K562 (cell line): ENCODE measurements around the gene ADM2. TPM values are rescaled to one million over a fixed set of nuclear protein-coding genes. Genes with fewer than 3 reads are reported as not detected.

Source experiments
- ATAC-seq: fragments of 200-7000 bp; cut with Tn5 transposase; 3 replicates; pipeline ENCODE4 v1.9.1; 2020; ENCODE audit warnings: moderate library complexity
- BruUV-seq: library from RNA; stranded (reverse); fragments of 400-500 nt; replicated peaks from 2 replicates; lab custom pipeline; 2021; lab: Mats Ljungman, UMichigan
- CTCF ChIA-PET: fragments of 300-600 bp; formaldehyde crosslinking; extraction: SDS; loops from one replicate; lab custom pipeline; 2021; ENCODE audit warnings: low intra/inter-chr PET ratio; lab: Yijun Ruan, JAX
- POLR2A ChIA-PET: fragments of 300-600, 350-650 bp; sonication (Branson Sonifier 250); formaldehyde crosslinking; extraction: SDS; loops from one replicate; lab custom pipeline; 2021; ENCODE audit warnings: antibody characterized with exemption, inconsistent platforms; lab: Yijun Ruan, JAX
- DNase-seq, 4 experiments: peaks; one replicate each; pipeline versions ENCODE4 v3.0.0 to v3.0.0-alpha.2; 2011 to 2018; ENCODE audit warnings: low spot score in 3 of 4, mixed read lengths in 3 of 4; ENCODE audit errors: extremely low read depth in 1 of 4
- FAIRE-seq: peaks from 2 replicates; lab custom pipeline; 2011; peaks lifted over from hg19 to GRCh38; lab: Jason Lieb, UNC
- H2AFZ ChIP-seq: 2 replicates; pipeline ENCODE4 v1.6.0; 2011; ENCODE audit warnings: low read depth, low read length, control low read depth, inconsistent platforms
- H3K27ac ChIP-seq: fragments of 200-600 bp; 3 replicates; pipeline ENCODE4 v1.8.0; 2011; ENCODE audit warnings: low read depth, mild to moderate bottlenecking, control low read depth, inconsistent platforms, low read length, moderate library complexity, mixed read lengths; ENCODE audit errors: extremely low read depth
- H3K27me3 ChIP-seq, 2 experiments: fragments of 300-600 bp in 1 of 2; 2 replicates in 1 of 2; 3 replicates in 1 of 2; pipeline versions ENCODE4 v1.6.0 to v1.8.0; 2011; ENCODE audit warnings: inconsistent platforms in 2 of 2, low read length in 2 of 2, mild to moderate bottlenecking in 1 of 2, mixed read lengths in 1 of 2, moderate library complexity in 1 of 2; ENCODE audit not compliant: control insufficient read depth in 2 of 2, insufficient read depth in 2 of 2
- H3K36me3 ChIP-seq: fragments of 300-600 bp; 3 replicates; pipeline ENCODE4 v1.8.0; 2011; ENCODE audit warnings: mild to moderate bottlenecking, low read length, inconsistent platforms; ENCODE audit not compliant: control insufficient read depth, insufficient read depth
- H3K4me1 ChIP-seq, 2 experiments: fragments of 200-600 bp in 1 of 2; replicated peaks in 1 of 2; 2 replicates in 1 of 2; 3 replicates in 1 of 2; pipeline versions ENCODE4 v1.5.1 to v1.8.0; 2011; ENCODE audit warnings: inconsistent platforms in 2 of 2, low read length in 2 of 2, mild to moderate bottlenecking in 1 of 2, mixed read lengths in 1 of 2, moderate library complexity in 1 of 2; ENCODE audit not compliant: control insufficient read depth in 2 of 2, insufficient read depth in 2 of 2
- H3K4me2 ChIP-seq: 2 replicates; pipeline ENCODE4 v1.6.1; 2011; ENCODE audit warnings: low read length, control low read depth, inconsistent platforms, mixed read lengths; ENCODE audit not compliant: insufficient read depth
- H3K4me3 ChIP-seq: fragments of 200-600 bp; sonication (generic), shearing (Covaris generic); 2 replicates; pipeline ENCODE4 v1.5.1; 2016; ENCODE audit warnings: control low read depth, inconsistent platforms
- H3K79me2 ChIP-seq: fragments of 200-600 bp; 3 replicates; pipeline ENCODE4 v1.8.0; 2011; ENCODE audit warnings: low read length, inconsistent platforms; ENCODE audit not compliant: control insufficient read depth, insufficient read depth
- H3K9ac ChIP-seq, 2 experiments: 2 replicates each; pipeline versions ENCODE4 v1.6.0 to v1.6.1; 2011; ENCODE audit warnings: low read depth in 2 of 2, low read length in 2 of 2, control low read depth in 1 of 2, inconsistent platforms in 1 of 2, mild to moderate bottlenecking in 1 of 2, mixed read lengths in 1 of 2; ENCODE audit not compliant: insufficient read depth in 1 of 2
- H3K9me1 ChIP-seq: one replicate; pipeline ENCODE4 v1.6.0; 2011; ENCODE audit warnings: inconsistent platforms, mild to moderate bottlenecking, low read length, moderate library complexity; ENCODE audit not compliant: control insufficient read depth, insufficient read depth
- H3K9me3 ChIP-seq: replicated peaks from 2 replicates; pipeline ENCODE4 v1.5.1; 2011; ENCODE audit warnings: low read depth, low read length, inconsistent platforms; ENCODE audit not compliant: control insufficient read depth, insufficient read depth
- H4K20me1 ChIP-seq: replicated peaks from 2 replicates; pipeline ENCODE4 v1.6.1; 2011; ENCODE audit warnings: low read length, inconsistent platforms, mixed read lengths; ENCODE audit not compliant: control insufficient read depth, insufficient read depth
- CGGBP1 ChIP-seq: fragments of 250-450 bp; sonication (Bioruptor Pico); IDR thresholded peaks from 2 replicates; pipeline ENCODE4 v1.9.0; 2021; ENCODE audit warnings: mild to moderate bottlenecking
- ELK1 ChIP-seq: sonication (generic); formaldehyde crosslinking; IDR thresholded peaks from 2 replicates; pipeline ENCODE4 v1.8.1; 2022; ENCODE audit warnings: missing genetic modification reagents
- HEY1 ChIP-seq: fragments of 250-450 bp; sonication (Bioruptor Pico); IDR thresholded peaks from 2 replicates; pipeline ENCODE4 v1.5.0; 2020; ENCODE audit warnings: mild to moderate bottlenecking, moderate library complexity, borderline replicate concordance
- SIN3A ChIP-seq, 2 experiments: fragments of 150-350 bp in 1 of 2; IDR thresholded peaks; 2 replicates each; pipeline ENCODE4 v1.6.1; 2011 to 2016; ENCODE audit warnings: borderline replicate concordance in 2 of 2, low read depth in 2 of 2, low read length in 2 of 2, mild to moderate bottlenecking in 2 of 2, moderate library complexity in 2 of 2; ENCODE audit not compliant: control insufficient read depth in 1 of 2
- SNRNP70 ChIP-seq: fragments of 200-400 bp; formaldehyde crosslinking; optimal IDR thresholded peaks from 2 replicates; pipeline ENCODE3; 2017; ENCODE audit warnings: low read depth, low read length
- ZC3H4 ChIP-seq: sonication (generic); formaldehyde crosslinking; IDR thresholded peaks from 2 replicates; pipeline ENCODE4 v1.9.0; 2021; ENCODE audit warnings: missing genetic modification reagents, borderline replicate concordance
- ZNF24 ChIP-seq: fragments of 450-650 bp; IDR thresholded peaks from 2 replicates; pipeline ENCODE4 v1.6.1; 2016
- ZNF407 ChIP-seq: fragments of 450-650 bp; IDR thresholded peaks from 2 replicates; pipeline ENCODE4 v1.6.1; 2016; ENCODE audit warnings: low read depth
- ZSCAN29 ChIP-seq: fragments of 450-650 bp; IDR thresholded peaks from 2 replicates; pipeline ENCODE4 v1.6.1; 2017
- WGBS: fragments of 100-300 bp; shearing (Covaris generic); methylation state at CpG from one replicate; pipeline ENCODE4 v1.1.6; 2016; ENCODE audit warnings: low coverage, mixed read lengths; ENCODE audit not compliant: insufficient coverage; ENCODE audit errors: missing lambda C conversion rate; 5-methylcytosine and 5-hydroxymethylcytosine counted together
- in situ Hi-C: fragments of 300-500 bp; cut with MboI; formaldehyde crosslinking; loops from 4 replicates; pipeline ENCODE4 v1.15.0; 2018; ENCODE audit warnings: inconsistent platforms, mixed read lengths
- intact Hi-C: fragments of 100-400 bp; cut with micrococcal nuclease; formaldehyde crosslinking; loops from 2 replicates; pipeline ENCODE4 v1.14.2; 2022
- polyA plus RNA-seq, 8 experiments: library from polyadenylated mRNA; depleted of rRNA in 4 of 8; stranded (reverse) in 5 of 8; unstranded in 3 of 8; fragments of >200 nt; fragmentation: Nextera tagmentation in 2 of 8; fragmentation: Illumina TruSeq in 1 of 8; extraction: Ambion mirVana in 2 of 8; extraction: Trizol in 1 of 8; gene quantifications; 2 replicates each; pipeline versions ENCODE4 v1.2.1 to v1.2.3, GENCODE V29; 2011 to 2014; ENCODE audit warnings: inconsistent platforms in 1 of 8, missing spikeins in 1 of 8
- total RNA-seq, 7 experiments: library from RNA; depleted of rRNA in 6 of 7; stranded (reverse); fragments of >200 nt in 6 of 7; fragmentation: Illumina TruSeq in 2 of 7; extraction: Trizol in 2 of 7; gene quantifications; 2 replicates each; pipeline versions ENCODE4 v1.2.1 to v1.2.3, GENCODE V29; 2011 to 2021; ENCODE audit warnings: low replicate concordance in 1 of 7

The ADM2 gene
- total and polyA plus RNA-seq, 9 of the 15 experiments (the other 6 are each of a cell fraction or from before 2014, with no cell fraction given) = 0.11 to 5.1 (median 0.38) TPM

GRCh38 chr22:50468626-50469025 lies 12.7 kb upstream of the ADM2 start:
- H3K9me3 ChIP-seq = no peaks in the 10 kb centered on the region
- WGBS = no CpG with 5 or more reads among the region's 8 CpGs
- H3K27me3 ChIP-seq = no peaks in the 10 kb centered on the region
- POLR2A ChIA-PET = interaction anchor here (0.7 to 1.0 kb wide), 2 partner anchors 11 to 812 kb away, joined by 3 to 4 read pairs; no protein-coding TSS in a partner anchor
- no peak for ATAC-seq
- no peak overlapping the region for H3K9ac ChIP-seq
- CTCF ChIA-PET = no interaction called here
- peaks cover 28% of the 10 kb centered on the region; the same call in 1 of the 3 replicates for H3K36me3 ChIP-seq
- in situ Hi-C loops = no loop called here
- peaks cover 32% of the 10 kb centered on the region for H4K20me1 ChIP-seq
- no peak overlapping the region for H3K27ac ChIP-seq
- H3K9me1 ChIP-seq = peaks cover 8% of the 10 kb centered on the region
- intact Hi-C loops = no loop called here
- H3K4me1 ChIP-seq = peaks cover 21 to 34% of the 10 kb centered on the region in 2 experiments
- no peak for FAIRE-seq
- BruUV-seq = no TSS peak
- DNase-seq = no peak
- H3K4me3 ChIP-seq = no peak overlapping the region
- no peak overlapping the region for H3K4me2 ChIP-seq
- no peak overlapping the region for H2AFZ ChIP-seq
- peaks cover 50% of the 10 kb centered on the region for H3K79me2 ChIP-seq
- TF ChIP-seq ELK1 (CRISPR knock-in tag) (no peak), SNRNP70 (no peak), ZNF24 (no peak), CGGBP1 (no peak), HEY1 (no peak), ZC3H4 (CRISPR knock-in tag) (no peak), SIN3A (IDR thresholded peaks at IDR 0.05; ENCODE audit: borderline replicate concordance in 2 of 2, control insufficient read depth in 1 of 2, low read depth in 2 of 2, low read length in 2 of 2) (no peak), ZSCAN29 (no peak), ZNF407 (no peak)
